ENCODE measurements around the gene HTR5A. TPM values are rescaled to one million over a fixed set of nuclear protein-coding genes. Genes with fewer than 3 reads are reported as not detected.

Gene HTR5A
- total RNA-seq, 1 experiment from 2014 or later: not detected

DNA sequence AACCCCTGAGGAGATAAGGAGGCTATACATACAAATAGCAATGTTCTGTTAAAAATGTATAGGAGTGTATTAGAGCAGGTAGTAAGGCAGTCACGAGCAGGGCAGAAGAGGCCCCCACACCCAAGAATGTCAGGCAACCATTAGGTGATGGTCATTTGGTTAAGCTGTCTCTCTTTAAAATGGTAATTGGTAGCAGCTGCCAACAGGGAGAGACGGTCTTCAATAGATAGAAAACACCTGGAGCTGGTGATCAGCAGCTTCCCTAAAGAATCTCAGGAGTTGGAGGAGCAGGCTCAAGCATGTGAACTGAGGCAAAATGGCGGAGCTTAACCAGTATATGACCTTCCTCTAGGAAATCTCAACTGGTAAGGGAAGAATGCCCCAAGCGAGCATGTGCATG lies 26.4 kb upstream of the HTR5A start:
- DNase-seq (ENCODE audit: low read depth, low spot score) (no peak), ATAC-seq (no peak)
- no TSS peak for BruUV-seq (replicated peaks)
- Histone ChIP-seq H3K4me3 (ENCODE audit: low read depth in 2 of 2, low read length in 2 of 2) (no peak overlapping the region), H3K27me3 (ENCODE audit: control insufficient read depth, insufficient read depth, low read length) (no peaks in the 10 kb centered on the region), H3K4me1 (ENCODE audit: control insufficient read depth, insufficient read depth, low read length) (no peaks in the 10 kb centered on the region), H3K9me3 (ENCODE audit: control insufficient read depth, insufficient read depth, low read depth, low read length) (no peaks in the 10 kb centered on the region), H3K27ac (ENCODE audit: low read length) (no peak overlapping the region), H3K36me3 (ENCODE audit: control insufficient read depth, insufficient read depth, low read length) (no peaks in the 10 kb centered on the region)
- ChIA-PET CTCF (no interaction called here), POLR2A (no interaction called here)
- in situ Hi-C loops (cut with HindIII; ENCODE audit: low pct_unique_long_range_greater_than_20kb, low sequenced_read_pairs) (no loop called here), intact Hi-C loops (cut with micrococcal nuclease; ENCODE audit: unreplicated experiment) (no loop called here)
- TF ChIP-seq, protein P1, sequence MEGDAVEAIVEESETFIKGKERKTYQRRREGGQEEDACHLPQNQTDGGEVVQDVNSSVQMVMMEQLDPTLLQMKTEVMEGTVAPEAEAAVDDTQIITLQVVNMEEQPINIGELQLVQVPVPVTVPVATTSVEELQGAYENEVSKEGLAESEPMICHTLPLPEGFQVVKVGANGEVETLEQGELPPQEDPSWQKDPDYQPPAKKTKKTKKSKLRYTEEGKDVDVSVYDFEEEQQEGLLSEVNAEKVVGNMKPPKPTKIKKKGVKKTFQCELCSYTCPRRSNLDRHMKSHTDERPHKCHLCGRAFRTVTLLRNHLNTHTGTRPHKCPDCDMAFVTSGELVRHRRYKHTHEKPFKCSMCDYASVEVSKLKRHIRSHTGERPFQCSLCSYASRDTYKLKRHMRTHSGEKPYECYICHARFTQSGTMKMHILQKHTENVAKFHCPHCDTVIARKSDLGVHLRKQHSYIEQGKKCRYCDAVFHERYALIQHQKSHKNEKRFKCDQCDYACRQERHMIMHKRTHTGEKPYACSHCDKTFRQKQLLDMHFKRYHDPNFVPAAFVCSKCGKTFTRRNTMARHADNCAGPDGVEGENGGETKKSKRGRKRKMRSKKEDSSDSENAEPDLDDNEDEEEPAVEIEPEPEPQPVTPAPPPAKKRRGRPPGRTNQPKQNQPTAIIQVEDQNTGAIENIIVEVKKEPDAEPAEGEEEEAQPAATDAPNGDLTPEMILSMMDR (IDR thresholded peaks at IDR 0.05): no peak
- no peak for TF ChIP-seq REST (IDR thresholded peaks at IDR 0.05; ENCODE audit: insufficient read depth in 1 of 2, low read depth in 2 of 2, low read length in 1 of 2)
- TF ChIP-seq SIN3A (IDR thresholded peaks at IDR 0.05; ENCODE audit: borderline replicate concordance, insufficient read depth, low read depth, low read length): no peak
- no peak for TF ChIP-seq POLR2AphosphoS5 (IDR thresholded peaks at IDR 0.05; ENCODE audit: low read depth, low read length)
- TF ChIP-seq TCF7L2 (IDR thresholded peaks at IDR 0.05; ENCODE audit: low read depth, low read length): no peak

GRCh38 chr7:155048006-155048405 lies 22.1 kb upstream of the HTR5A start:
- in situ Hi-C loops (cut with HindIII; ENCODE audit: low pct_unique_long_range_greater_than_20kb, low sequenced_read_pairs) (no loop called here), intact Hi-C loops (cut with micrococcal nuclease; ENCODE audit: unreplicated experiment) (no loop called here)
- ATAC-seq (no peak), DNase-seq (ENCODE audit: low read depth, low spot score) (no peak)
- Histone ChIP-seq H3K4me1 (ENCODE audit: control insufficient read depth, insufficient read depth, low read length) (no peaks in the 10 kb centered on the region), H3K4me3 (ENCODE audit: low read depth in 2 of 2, low read length in 2 of 2) (no peak overlapping the region), H3K27ac (ENCODE audit: low read length) (no peak overlapping the region), H3K27me3 (ENCODE audit: control insufficient read depth, insufficient read depth, low read length) (no peaks in the 10 kb centered on the region), H3K9me3 (ENCODE audit: control insufficient read depth, insufficient read depth, low read depth, low read length) (no peaks in the 10 kb centered on the region), H3K36me3 (ENCODE audit: control insufficient read depth, insufficient read depth, low read length) (no peaks in the 10 kb centered on the region)
- POLR2A ChIA-PET: no interaction called here
- TF ChIP-seq, protein P1 (IDR thresholded peaks at IDR 0.05): no peak
- TF ChIP-seq POLR2AphosphoS5 (IDR thresholded peaks at IDR 0.05; ENCODE audit: low read depth, low read length) (no peak), TCF7L2 (IDR thresholded peaks at IDR 0.05; ENCODE audit: low read depth, low read length) (no peak)
- CTCF ChIA-PET: no interaction called here
- BruUV-seq (replicated peaks): no TSS peak

DNA sequence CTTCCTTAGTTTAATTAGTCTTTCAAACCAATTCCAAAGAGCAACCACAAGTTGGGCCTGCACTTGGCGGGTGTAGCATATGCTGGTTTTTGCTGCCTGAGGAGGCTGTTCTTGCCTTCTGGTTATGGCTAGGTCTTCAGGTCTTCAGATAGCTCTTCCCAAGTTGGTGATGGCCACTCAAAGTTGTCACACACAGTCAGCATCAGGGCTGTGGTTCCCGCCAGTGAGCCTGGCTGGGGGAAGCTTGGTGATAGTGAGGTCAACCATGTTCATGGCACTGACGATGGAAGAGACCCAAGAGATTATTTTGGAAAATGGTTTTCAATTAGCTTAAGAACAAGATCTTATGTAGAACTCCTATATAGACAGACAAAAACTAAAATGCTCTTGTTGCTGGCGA lies 18.8 kb upstream of the HTR5A start:
- no TSS peak for BruUV-seq (replicated peaks)
- POLR2A ChIA-PET: no interaction called here
- H3K27me3 ChIP-seq (ENCODE audit: control insufficient read depth, insufficient read depth, low read length): no peaks in the 10 kb centered on the region

More for the DNA sequence above, 18.8 kb upstream of the HTR5A start:
- in situ Hi-C loops (cut with HindIII; ENCODE audit: low pct_unique_long_range_greater_than_20kb, low sequenced_read_pairs) (no loop called here), intact Hi-C loops (cut with micrococcal nuclease; ENCODE audit: unreplicated experiment) (no loop called here)
- Histone ChIP-seq H3K4me3 (ENCODE audit: low read depth in 2 of 2, low read length in 2 of 2) (no peak overlapping the region), H3K27ac (ENCODE audit: low read length) (no peak overlapping the region), H3K36me3 (ENCODE audit: control insufficient read depth, insufficient read depth, low read length) (no peaks in the 10 kb centered on the region), H3K4me1 (ENCODE audit: control insufficient read depth, insufficient read depth, low read length) (no peaks in the 10 kb centered on the region), H3K9me3 (ENCODE audit: control insufficient read depth, insufficient read depth, low read depth, low read length) (no peaks in the 10 kb centered on the region)
- TF ChIP-seq REST (IDR thresholded peaks at IDR 0.05; ENCODE audit: insufficient read depth in 1 of 2, low read depth in 2 of 2, low read length in 1 of 2): no peak
- TF ChIP-seq, protein P1 (IDR thresholded peaks at IDR 0.05): no peak
- TF ChIP-seq POLR2AphosphoS5 (IDR thresholded peaks at IDR 0.05; ENCODE audit: low read depth, low read length): no peak
- TF ChIP-seq TCF7L2 (IDR thresholded peaks at IDR 0.05; ENCODE audit: low read depth, low read length): no peak
- TF ChIP-seq SIN3A (IDR thresholded peaks at IDR 0.05; ENCODE audit: borderline replicate concordance, insufficient read depth, low read depth, low read length): no peak
- DNase-seq (ENCODE audit: low read depth, low spot score): no peak
- ATAC-seq: no peak
- CTCF ChIA-PET: no interaction called here
